ENCODE data around the gene PTPRG. TPM values are rescaled to one million over a fixed set of nuclear protein-coding genes. Genes with fewer than 3 reads are reported as not detected.
"Not testable (repeated sequence)": the region's sequence is repeated elsewhere in the genome, so short reads cannot be mapped to it uniquely, and the experiment has no call there.

PTPRG gene
- total RNA-seq, 4 donors from 2014 or later = 11.0 to 18.5 (median 14.9) TPM

GRCh38 chr3:62035402-62036057, 474.2 kb downstream of the PTPRG start:
- Histone ChIP-seq H3K36me3 (no peaks in the 10 kb centered on the region), H3K27me3 (no peaks in the 10 kb centered on the region), H3K9me3 (no peaks in the 10 kb centered on the region), H3K27ac (no peak overlapping the region), H3K4me1 (no peaks in the 10 kb centered on the region), H3K4me3 (no peak overlapping the region)
- 84% methylated on average over 4 of the region's 4 CpGs for WGBS
- TF ChIP-seq POLR2AphosphoS5 (IDR thresholded peaks at IDR 0.05) (no peak), CTCF (IDR thresholded peaks at IDR 0.05) (no peak), POLR2A (IDR thresholded peaks at IDR 0.05) (no peak), EP300 (IDR thresholded peaks at IDR 0.05) (no peak)
- no peak for DNase-seq (ENCODE audit: low spot score in 2 of 2)

GRCh38 chr3:62036726-62037125, 475.4 kb downstream of the PTPRG start:
- Histone ChIP-seq H3K27ac (no peak overlapping the region), H3K9me3 (no peaks in the 10 kb centered on the region), H3K4me3 (no peak overlapping the region), H3K27me3 (no peaks in the 10 kb centered on the region), H3K4me1 (no peaks in the 10 kb centered on the region), H3K36me3 (no peaks in the 10 kb centered on the region)
- DNase-seq (ENCODE audit: low spot score in 2 of 2) = no peak
- WGBS = 92% methylated on average over 9 of the region's 9 CpGs
- no peak for TF ChIP-seq CTCF (IDR thresholded peaks at IDR 0.05)
- no peak for TF ChIP-seq POLR2AphosphoS5 (IDR thresholded peaks at IDR 0.05)
- no peak for TF ChIP-seq POLR2A (IDR thresholded peaks at IDR 0.05)
- TF ChIP-seq EP300 (IDR thresholded peaks at IDR 0.05) = no peak

GRCh38 chr3:62038798-62039197, 477.4 kb downstream of the PTPRG start:
- not testable (repeated sequence) for H3K27ac ChIP-seq; H3K36me3 ChIP-seq; H3K9me3 ChIP-seq; DNase-seq (ENCODE audit: low spot score in 2 of 2); H3K4me1 ChIP-seq; H3K4me3 ChIP-seq; H3K27me3 ChIP-seq
- 71% methylated on average over 4 of the region's 4 CpGs for WGBS

GRCh38 chr3:62039586-62039985, 478.2 kb downstream of the PTPRG start:
- Histone ChIP-seq H3K27ac (no peak overlapping the region), H3K9me3 (no peaks in the 10 kb centered on the region), H3K4me3 (no peak overlapping the region), H3K27me3 (no peaks in the 10 kb centered on the region), H3K4me1 (no peaks in the 10 kb centered on the region), H3K36me3 (no peaks in the 10 kb centered on the region)
- no peak for DNase-seq (ENCODE audit: low spot score in 2 of 2)
- no peak for TF ChIP-seq EP300 (IDR thresholded peaks at IDR 0.05)
- no peak for TF ChIP-seq POLR2A (IDR thresholded peaks at IDR 0.05)
- TF ChIP-seq POLR2AphosphoS5 (IDR thresholded peaks at IDR 0.05) = no peak
- TF ChIP-seq CTCF (IDR thresholded peaks at IDR 0.05) = no peak
- 78% methylated on average over 7 of the region's 7 CpGs for WGBS

GRCh38 chr3:62041681-62042080, 480.3 kb downstream of the PTPRG start:
- Histone ChIP-seq H3K27me3 (no peaks in the 10 kb centered on the region), H3K4me1 (no peaks in the 10 kb centered on the region), H3K9me3 (no peaks in the 10 kb centered on the region), H3K27ac (no peak overlapping the region), H3K36me3 (no peaks in the 10 kb centered on the region), H3K4me3 (no peak overlapping the region)
- TF ChIP-seq POLR2A (IDR thresholded peaks at IDR 0.05) (no peak), POLR2AphosphoS5 (IDR thresholded peaks at IDR 0.05) (no peak), EP300 (IDR thresholded peaks at IDR 0.05) (no peak), CTCF (IDR thresholded peaks at IDR 0.05) (no peak)
- no peak for DNase-seq (ENCODE audit: low spot score in 2 of 2)
- WGBS = 92% methylated on average over 4 of the region's 4 CpGs

All from suprapubic skin (tissue), 4 donors.